Measurements from ENCODE around the gene WFDC1.

DNA sequence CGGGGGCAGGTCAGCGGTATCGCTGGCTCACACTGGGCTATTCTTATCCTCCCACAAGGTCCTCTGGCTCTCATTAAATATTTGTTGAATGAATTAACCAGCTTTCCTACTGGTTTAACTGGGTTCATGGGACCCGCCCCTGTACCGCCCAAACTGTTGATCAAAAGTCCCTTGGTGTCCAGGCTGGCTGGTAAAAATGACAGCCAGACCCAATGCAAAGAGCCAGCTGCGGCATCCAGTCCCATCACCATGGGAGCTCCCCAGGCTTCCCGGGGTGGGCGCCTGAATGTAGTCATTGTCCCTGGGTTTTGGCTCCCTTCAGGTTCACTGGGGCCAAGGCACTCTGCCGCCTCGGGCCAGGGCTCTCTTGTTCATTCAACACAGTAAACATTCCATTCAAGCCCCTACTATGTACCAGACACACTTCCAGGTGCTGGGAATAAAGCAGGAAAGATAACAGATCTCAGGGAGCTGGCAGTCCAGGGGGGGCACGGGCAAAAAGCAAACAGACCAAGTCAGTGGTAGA is 62.0 kb downstream of the WFDC1 start:
- TF ChIP-seq, protein P1, sequence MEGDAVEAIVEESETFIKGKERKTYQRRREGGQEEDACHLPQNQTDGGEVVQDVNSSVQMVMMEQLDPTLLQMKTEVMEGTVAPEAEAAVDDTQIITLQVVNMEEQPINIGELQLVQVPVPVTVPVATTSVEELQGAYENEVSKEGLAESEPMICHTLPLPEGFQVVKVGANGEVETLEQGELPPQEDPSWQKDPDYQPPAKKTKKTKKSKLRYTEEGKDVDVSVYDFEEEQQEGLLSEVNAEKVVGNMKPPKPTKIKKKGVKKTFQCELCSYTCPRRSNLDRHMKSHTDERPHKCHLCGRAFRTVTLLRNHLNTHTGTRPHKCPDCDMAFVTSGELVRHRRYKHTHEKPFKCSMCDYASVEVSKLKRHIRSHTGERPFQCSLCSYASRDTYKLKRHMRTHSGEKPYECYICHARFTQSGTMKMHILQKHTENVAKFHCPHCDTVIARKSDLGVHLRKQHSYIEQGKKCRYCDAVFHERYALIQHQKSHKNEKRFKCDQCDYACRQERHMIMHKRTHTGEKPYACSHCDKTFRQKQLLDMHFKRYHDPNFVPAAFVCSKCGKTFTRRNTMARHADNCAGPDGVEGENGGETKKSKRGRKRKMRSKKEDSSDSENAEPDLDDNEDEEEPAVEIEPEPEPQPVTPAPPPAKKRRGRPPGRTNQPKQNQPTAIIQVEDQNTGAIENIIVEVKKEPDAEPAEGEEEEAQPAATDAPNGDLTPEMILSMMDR (conservative IDR thresholded peaks at IDR 0.05; ENCODE audit: low read length): no peak
- no peak for TF ChIP-seq EZH2phosphoT487 (IDR thresholded peaks at IDR 0.05; ENCODE audit: borderline replicate concordance)
